Islet of Langerhans (tissue), 1 donor: ENCODE measurements around the gene CDYL2.

Source experiments
- FAIRE-seq: peaks from one replicate; lab custom pipeline; 2011; peaks lifted over from hg19 to GRCh38; lab: Jason Lieb, UNC

CDYL2 gene

DNA sequence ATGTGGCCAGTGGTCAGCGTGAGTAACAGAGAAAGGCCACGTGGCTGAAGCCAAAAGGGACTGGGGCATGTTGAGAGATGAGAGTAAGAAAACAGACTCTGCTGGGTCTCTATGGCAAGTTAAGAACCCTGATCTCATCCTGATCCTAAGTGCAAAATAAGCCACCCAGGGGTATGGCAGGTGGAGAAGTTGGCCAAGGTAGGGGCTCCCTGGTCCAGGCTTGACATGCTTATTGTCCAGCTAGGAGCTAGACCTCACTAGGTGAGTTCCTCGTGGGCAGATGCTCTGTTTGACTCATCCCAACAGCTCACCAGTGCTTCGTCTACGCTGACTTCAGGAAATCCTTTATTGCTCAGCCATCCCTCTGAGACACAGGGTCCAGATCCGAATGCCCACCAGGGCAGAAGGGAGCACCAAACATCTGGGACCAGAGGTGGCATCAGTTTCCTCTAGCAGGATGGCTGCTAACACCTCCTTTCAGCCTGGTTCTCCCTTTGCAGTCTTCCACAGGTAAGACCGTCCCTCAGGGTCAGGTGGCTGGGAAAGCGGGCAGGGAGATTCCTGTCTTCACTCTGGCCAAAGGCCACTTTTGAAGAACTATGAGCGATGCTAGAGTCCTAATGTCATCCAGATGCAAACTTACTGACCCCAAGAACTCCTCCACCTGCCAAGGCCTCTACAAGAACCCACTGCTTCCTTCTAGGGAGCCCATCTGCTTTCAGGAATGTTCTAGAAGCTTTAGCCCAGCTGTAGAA, 99.5 kb downstream of the CDYL2 start:
- FAIRE-seq = no peak

DNA sequence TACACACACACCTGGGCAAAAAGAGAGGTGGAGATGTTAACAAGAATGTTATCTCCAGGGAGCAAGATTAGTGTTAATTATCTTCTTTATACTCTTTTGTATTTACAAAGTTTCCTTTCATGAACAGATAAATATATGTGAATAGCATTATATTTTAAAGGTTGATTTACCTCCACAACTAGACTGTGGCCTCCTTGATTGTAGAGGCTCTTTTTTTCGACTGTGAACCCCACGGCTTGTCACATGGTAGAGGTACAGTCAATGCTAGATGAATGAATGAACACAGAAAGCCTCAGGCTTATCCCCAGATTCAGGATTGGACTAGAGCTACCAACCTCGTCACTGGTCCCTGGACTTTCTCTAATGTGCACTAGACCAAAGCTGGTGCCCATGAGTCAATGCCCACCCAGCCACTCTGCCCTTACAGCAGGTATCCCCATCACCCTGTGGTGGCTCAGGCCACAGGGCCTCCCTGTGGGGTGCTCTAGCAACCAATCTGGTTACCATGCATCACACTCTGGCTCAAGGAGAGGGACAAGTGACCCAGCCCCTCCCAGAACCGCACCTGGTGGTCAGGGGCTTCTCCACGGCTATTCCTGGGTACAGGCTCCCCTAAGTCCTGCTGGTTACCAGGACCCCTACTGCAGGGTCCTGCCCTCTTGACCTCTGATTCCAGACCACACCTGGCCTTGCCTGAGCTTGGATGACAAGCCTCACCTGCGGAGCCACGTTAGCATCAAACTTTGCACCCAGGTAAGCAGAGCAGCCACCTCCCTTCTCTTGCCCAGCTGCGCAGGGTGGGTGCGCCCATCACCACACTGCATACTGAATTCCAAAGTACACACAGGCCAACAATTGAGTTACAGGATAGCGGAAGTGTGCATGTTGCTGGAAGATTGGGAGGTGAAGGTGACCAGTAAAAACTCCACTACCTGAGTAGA, 101.0 kb downstream of the CDYL2 start:
- no peak for FAIRE-seq

DNA sequence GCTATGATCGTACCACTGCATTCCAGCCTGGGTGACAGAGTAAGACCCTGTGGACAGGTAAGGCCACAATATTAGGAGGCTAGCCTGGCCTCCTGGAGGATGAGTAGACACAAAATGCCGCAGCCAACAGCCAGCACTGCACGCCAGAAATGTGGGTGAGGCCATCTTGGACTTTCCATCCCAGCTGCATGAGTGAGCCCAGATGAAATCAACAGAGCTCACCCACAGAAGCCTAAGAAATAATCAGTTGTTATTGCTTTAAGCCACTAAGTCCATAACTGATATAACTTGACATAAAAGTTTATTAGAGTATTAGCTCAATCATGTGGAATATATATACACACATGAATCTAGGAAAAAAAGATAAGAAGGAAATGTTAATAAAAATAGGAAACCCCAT, 101.7 kb downstream of the CDYL2 start:
- FAIRE-seq = no peak

DNA sequence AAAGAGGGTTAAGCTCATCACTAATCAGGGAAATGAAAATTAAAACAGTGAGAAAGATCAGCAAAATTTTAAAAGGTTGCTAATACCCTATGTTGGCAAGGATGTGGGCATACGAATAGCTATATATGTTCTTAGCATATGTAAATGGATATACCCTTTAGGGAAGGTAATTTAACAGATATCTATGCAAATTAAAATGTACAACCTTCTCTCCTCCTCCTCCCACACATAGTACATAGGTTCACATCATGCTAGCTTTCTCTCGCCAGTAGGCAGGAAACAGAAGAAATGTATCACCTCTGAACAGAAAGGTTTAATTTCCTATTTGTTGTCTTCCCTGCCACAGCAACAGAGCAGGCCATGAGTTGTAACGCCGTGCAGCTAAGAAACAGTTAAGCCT, 103.8 kb downstream of the CDYL2 start:
- FAIRE-seq = no peak

DNA sequence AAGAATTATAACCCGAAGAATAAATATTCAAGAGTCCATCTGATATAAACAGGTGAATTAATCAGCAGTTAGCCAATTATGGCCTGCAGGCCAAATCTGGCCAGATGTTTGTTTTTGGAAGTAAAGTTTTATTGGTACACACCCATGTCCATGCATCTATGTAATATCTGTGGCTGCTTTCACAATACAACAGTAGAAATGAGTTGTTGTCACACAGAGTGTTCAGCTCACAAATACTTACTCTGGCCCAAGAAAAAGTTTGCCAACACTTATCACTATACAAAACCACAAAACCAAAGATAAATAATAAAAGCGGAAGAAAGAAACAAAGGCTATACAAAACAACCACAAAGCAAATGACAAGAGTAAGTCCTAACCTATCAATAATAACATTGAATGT, 109.4 kb downstream of the CDYL2 start:
- no peak for FAIRE-seq

DNA sequence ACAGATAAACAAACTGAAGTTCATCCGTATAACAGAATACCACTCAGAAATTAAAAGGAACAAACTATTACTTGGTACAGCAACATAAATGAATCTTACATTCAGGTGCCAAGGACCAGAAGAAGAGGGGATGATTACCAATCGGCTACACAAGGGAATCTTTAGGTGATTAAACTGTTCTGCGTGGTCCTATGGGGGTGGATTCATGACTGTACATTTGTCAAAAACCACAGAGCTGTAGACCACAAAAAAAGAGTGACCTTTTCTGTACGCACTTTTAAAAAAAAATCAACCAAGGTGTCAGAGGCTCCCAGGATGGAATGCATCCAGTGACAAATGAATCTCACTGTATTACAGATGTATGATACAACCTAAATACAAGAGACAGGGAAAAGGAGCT, 110.8 kb downstream of the CDYL2 start:
- no peak for FAIRE-seq

DNA sequence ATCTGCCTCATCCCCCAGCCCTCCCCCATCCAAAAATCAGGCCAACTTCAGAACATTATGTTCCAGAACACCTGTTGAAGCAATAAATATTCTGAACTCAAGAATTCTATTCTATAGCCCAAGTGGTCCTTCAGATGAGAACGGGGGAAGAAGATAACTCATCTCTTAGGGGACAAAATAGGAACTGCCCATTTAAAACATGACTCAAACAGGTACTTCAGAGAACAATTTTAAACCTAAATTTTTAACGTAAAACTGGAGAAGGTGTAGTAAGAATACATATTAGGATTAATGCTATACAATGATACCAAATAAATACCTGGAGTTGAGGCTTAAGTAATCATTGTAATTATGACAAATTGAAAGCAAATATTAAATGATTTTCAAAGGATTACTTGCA, 112.1 kb downstream of the CDYL2 start:
- no peak for FAIRE-seq

DNA sequence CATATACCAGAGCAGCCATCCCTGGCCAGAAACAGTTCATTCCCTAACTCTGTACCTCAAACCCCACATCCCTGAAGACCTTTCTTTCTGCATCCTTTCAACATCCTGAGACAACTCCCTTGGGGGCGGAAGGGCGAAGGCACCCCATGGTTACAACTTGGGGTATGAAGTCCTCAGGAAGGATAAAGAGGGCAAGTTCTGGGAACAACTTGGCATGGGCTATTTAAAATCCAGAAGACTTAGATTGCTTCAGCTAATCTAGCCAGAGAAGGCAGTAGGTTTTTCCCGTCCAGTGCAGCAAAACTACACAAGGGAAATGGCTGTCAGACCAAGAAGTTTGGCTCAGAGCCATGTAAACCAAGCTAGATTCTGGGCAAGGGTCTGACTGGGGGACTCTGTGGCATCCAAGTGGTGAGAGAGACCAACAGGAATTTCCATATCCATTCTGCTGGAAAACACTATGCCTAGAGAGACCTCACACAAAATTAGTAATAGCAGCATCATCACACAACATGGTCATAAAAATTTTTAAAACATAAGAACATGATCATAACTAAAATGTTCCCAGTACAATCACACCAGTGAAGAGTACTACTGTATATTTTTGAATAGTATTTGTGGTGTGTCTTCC, 113.2 kb downstream of the CDYL2 start:
- no peak for FAIRE-seq

DNA sequence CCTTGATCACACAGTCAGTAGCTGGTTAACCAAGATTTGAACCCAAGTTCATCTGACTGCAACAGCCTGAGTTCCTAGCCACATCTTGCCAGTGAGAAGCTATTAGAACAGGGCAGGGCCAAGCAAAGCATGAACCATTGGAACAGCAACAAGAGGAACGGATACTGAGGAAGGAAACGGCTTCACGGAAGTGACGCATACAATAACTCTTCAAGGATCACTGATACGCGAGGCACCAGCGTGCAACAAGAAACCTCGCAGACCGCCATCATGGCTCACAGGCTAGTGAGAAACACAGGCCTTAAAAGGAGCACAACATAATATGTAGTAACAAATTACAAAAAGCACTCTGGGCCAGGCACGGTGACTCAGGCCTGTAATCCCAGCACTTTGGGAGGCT, 114.9 kb downstream of the CDYL2 start:
- FAIRE-seq = no peak

DNA sequence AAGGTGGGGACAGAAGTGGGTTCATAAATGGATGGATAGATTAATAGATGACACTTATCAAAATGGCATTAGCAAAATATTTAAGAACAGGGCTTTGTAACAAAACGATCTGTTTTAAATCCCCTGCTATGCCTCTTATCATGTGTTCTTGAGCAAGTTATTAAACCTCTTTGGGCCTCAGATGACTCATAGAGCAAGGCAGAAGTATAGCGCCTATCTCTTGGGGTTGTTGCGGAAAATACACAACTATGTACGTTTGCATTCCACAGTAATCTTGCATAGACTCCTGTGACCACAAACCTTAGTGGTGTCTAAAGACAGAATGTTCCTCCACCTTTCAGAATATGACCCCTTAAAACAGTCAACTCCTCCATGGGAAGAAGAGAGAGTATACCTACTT, 116.8 kb downstream of the CDYL2 start:
- FAIRE-seq = no peak

DNA sequence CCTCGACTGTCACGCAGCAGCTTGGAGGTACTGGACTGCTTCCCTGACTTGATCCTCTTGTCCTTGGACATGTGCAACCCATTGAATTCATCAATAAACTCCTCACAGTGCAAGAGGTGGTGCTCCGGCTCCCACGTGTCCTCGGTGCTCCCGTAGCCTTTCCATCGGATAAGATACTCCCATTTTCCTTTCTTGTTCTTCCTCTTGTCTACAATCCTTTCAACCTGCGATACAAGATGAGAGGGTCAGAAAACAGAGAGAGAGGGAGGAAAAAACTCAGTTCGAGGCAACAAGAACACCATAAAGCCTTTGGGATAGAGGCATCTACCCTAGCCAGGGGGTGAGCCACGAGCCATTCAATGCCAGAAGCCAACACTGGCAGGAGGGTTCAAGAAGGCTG, 119.5 kb downstream of the CDYL2 start:
- no peak for FAIRE-seq

DNA sequence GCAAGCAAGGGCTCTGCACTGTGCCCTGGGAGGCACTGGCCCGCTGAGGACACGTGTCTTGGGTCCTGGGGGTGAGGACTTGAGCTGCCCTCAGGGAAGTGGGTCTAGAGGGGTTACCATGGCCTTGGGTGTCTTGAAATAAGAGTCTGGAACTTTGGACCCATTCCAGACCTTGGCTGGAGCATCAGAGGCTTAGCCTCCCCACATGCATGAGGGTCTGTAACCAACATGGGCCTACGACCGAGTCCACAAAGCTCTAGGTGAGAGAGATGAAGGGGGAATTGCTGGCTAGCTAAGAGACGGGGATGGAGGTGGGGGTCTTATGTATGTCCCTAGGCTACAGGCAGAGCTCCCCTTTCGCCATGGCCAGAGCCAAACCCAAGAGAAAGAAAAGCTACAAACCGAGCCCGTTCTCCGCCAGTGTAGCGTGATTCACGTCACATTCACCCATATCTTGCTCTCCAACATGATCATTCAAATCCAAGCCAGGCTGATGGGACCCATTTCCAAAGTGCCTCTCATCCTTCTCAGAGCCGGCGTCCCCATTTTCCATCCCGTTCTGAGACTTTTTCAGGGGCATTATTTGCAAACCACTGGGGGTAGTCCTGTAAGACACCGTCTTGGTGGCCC, 120.1 kb downstream of the CDYL2 start:
- FAIRE-seq = no peak

DNA sequence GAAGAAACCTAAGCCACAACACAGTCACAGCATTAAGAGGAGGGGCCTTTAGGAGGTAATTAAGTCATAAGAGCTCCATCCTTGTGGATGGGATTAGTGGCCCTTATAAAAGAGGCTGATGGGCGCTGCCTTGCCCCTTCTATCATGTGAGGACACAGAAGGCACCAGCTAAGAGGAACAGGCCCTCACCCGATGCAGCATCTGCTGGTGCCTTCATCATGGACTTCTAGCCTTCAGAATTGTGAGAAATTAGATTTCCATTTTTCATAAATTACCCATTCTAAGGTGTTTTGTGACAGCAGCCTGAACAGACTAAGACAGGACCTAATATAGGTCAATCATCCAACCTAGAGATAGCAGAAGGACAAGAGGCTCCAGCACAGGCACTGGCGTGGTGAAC, 120.8 kb downstream of the CDYL2 start:
- FAIRE-seq = no peak

DNA sequence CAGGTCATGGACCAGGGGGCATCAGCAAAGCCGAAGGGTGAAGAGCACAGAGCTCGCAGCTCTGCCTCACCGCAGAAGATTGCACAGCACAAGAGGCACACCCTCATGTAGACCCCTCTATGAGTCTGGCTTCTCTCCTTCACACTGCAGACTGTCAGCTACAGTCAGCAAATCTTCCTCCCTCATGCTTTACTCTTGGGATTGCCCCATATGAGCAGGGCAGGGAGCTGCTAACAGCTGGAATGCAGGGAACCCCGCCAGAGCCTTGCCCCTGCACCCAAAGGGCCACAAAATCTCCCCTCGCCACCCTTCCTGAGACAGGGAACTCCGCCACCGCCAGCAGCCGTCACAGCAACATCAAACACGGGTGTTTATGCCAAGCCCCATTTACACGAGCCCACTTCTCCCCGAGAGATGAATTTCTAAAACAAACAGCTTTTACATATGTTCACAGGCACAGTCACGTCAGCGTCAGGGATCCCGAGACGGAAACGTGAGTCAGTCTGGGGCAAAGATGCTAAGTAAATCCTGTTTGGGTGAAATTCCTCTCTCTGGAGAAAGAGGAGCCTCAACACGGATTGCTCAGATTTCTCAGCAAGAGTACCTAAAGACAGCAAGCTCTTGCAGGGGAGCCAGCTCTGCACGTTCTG, 121.9 kb downstream of the CDYL2 start:
- FAIRE-seq = no peak

DNA sequence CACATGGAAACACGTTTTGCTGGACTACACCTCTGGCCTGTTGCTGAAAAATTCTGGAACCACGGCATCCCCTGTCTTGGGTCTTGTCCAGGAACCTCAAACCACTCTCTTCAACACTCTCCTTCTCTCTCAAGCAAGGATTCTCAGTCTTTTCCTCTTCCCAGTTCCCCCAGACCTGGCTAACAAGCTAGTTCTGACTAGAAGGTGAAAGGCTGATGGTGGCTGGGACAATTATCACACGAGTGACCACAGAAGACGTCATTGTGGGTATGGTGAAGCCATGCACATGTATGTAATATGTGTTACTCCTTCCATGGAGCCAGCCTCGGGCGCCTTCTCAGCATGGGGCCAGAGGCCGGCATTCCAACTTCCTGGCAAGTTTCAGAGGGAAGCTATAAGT, 123.0 kb downstream of the CDYL2 start:
- no peak for FAIRE-seq

DNA sequence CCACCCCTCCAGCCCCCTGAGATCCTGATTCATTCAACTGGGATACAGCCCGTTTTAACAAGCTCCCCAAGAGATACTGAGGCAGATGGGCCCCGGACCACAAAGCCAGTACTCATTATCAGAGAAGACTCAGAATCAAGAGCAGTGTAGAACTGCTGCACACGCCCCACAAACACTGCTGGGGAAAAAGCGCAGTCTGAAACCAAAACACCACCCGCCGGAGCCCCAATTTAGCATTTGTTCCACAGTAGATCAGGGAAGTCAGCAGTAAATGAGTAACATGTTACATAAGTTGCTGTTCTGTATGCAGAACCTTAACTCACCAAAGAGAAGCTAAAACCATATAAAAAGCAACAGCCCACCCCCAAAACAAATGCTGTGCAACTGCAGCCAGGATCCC, 123.6 kb downstream of the CDYL2 start:
- no peak for FAIRE-seq

DNA sequence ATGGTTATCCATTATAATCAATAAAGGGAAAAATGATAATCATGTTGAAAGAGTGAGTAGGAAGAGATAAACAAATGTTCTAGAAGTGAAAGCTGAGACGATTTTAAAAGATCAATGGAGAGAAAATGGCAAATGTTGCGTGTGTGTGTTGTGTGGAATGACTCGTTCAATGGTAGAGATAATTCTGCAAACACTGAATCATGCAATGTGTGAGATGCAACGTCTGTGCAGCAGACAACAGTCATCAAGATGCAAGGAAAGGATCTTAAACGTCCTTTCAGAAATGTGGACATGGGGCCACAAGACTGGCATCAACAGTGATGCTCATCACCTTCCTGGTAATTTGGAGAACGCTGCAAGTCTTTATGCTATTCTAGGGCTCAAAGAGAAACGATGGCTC, 124.4 kb downstream of the CDYL2 start:
- no peak for FAIRE-seq

DNA sequence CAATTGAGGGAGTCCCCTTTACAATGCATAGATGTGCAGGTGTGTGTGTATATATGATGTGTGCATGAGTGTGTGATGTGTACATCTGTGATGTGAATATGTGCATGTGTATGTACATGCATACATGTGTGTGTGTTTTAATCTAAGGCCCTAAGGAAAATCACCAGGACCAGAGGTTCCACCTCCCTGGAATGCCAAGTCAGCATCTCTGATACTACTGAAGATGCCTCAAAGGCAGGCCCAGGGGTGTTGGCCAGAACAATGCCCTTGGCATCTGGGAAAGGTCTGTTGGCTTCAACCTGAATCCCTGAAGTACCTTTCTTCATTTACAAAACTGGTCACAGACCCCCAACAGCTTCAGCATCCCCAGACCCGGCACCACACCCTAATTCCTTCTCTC, 129.5 kb downstream of the CDYL2 start:
- FAIRE-seq = no peak

DNA sequence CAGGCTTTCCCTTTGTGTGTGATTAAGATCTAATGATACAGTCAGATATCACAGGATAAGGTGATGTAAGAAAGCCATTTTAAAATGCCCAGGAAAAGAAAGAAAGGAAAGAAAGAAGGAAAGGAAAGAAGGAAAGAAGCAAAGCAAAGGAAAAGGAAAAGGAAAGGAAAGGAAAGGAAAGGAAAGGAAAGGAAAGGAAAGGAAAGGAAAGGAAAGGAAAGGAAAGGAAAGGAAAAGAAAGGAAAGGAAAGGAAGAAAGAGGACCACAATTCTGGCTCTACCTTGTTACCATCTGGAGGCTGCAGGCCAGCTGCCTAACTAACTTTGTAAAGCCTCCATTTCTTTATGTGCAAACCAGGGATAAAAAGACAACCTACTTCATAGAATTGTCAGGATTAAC, 132.0 kb downstream of the CDYL2 start:
- FAIRE-seq = no peak

DNA sequence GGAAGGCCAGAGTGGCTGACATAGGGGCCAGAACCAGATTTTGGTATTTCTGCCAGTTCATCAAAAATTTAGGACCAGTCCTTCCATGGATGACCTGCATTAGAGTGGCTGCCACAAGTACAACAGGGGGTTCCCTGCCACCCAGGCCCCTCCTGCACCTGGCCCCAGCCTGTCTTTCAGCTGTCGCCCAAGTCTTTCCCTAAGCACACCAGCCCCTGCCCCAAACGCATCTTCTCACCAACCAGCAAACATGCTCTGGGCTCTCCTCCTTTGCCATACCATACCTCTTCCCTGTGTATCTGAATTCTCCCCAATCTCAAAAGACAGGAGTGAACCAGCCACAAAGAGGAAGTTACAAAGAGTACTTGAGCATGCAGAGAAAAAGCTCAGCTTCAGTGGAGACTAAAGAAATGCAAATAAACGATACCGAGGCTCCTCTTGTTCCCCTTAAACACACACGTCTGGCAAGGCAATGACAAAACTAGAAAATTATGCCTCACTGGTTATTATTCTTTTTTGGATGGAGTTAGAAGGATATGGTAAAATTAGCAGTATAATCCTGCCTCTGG, 133.0 kb downstream of the CDYL2 start:
- FAIRE-seq = no peak

DNA sequence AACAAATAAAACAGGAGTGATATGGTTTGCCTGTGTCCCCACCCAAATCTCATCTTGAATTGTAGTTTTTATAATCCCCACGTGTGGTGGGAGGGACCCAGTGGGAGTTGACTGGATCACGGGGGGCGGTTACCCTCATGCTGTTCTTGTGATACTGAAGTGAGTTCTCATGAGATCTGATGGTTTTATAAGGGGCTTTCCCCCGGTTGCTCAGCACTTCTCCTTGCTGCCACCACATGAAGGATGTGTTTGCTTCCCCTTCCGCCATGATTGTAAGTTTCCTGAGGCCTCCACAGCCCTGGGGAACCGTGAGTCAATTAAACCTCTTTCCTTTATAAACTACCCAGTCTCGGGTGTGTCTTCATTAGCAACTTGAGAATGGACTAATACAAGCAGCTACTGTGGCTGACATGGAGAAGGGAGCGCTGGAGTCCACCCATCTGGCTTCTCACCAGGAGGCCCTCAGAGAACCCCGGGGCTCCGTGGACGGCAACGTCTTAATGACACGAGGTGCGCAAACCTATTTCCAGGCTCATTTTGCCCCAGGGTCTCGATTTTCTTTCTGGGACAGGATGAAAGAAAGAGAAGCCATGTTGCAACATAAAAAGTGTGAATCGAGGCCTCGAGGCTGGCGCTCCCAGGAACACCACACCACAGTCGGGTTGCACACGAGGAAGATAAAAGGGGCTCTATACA, 134.1 kb downstream of the CDYL2 start:
- no peak for FAIRE-seq
